ENCODE data around the gene CSMD2.
"Not testable (repeated sequence)": the region's sequence is repeated elsewhere in the genome, so short reads cannot be mapped to it uniquely, and the experiment has no call there.

The CSMD2 gene

GRCh38 chr1:34115233-34115632 is 49.8 kb downstream of the CSMD2 start:
- Histone ChIP-seq H3K9ac (ENCODE audit: low read length in 5 of 5) (no peak overlapping the region), H3K4me1 (ENCODE audit: control insufficient read depth in 5 of 5, insufficient read depth in 5 of 5, low read length in 5 of 5) (peaks cover 0 to 10% (median 3%) of the 10 kb centered on the region in 5 donors), H3K4me3 (ENCODE audit: low read depth in 1 of 5, low read length in 5 of 5) (no peak overlapping the region), H3K36me3 (ENCODE audit: control insufficient read depth in 5 of 5, insufficient read depth in 5 of 5, low read length in 5 of 5) (no peaks in the 10 kb centered on the region), H3K9me3 (ENCODE audit: control insufficient read depth in 5 of 5, low read length in 5 of 5) (peaks cover 0 to 20% (median 8%) of the 10 kb centered on the region in 5 donors), H3K27me3 (ENCODE audit: control insufficient read depth in 5 of 5, insufficient read depth in 4 of 5, low read length in 5 of 5) (no peaks in the 10 kb centered on the region), H3K27ac (ENCODE audit: low read depth, low read length) (no peak overlapping the region)

- H3K36me3 ChIP-seq (ENCODE audit: control insufficient read depth in 5 of 5, insufficient read depth in 5 of 5, low read length in 5 of 5), result no peaks in the 10 kb centered on the region
- H3K4me1 ChIP-seq (ENCODE audit: control insufficient read depth in 5 of 5, insufficient read depth in 5 of 5, low read length in 5 of 5), result peaks cover 0 to 10% (median 3%) of the 10 kb centered on the region in 5 donors
- no peaks in the 10 kb centered on the region for H3K27me3 ChIP-seq (ENCODE audit: control insufficient read depth in 5 of 5, insufficient read depth in 4 of 5, low read length in 5 of 5)
- no peak overlapping the region for H3K4me3 ChIP-seq (ENCODE audit: low read depth in 1 of 5, low read length in 5 of 5)
- no peak overlapping the region for H3K27ac ChIP-seq (ENCODE audit: low read depth, low read length)
- peaks cover 0 to 16% (median 8%) of the 10 kb centered on the region in 5 donors for H3K9me3 ChIP-seq (ENCODE audit: control insufficient read depth in 5 of 5, low read length in 5 of 5)
- no peak overlapping the region for H3K9ac ChIP-seq (ENCODE audit: low read length in 5 of 5)
Observed at GRCh38 chr1:34113887-34114286, 51.1 kb downstream of the CSMD2 start.

DNA sequence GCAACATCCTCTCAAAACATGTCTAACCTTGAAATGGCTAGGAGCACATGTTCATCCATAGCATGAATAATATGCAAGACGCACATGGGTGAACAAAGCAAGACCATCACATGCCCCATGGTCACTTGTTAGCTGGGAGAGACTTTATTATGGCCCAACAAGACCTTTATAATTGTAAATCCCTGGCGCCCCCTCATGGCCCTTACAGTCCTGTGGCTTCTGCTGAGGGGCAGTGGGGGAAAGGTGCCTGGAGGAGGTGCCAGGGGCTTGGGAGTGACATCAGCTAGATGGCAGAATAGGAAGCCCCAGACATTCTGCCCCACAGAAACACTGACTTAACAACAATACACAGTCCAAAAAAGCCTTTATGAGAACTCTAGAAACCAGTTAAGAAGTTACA is 51.7 kb downstream of the CSMD2 start:
- H3K4me1 ChIP-seq (ENCODE audit: control insufficient read depth in 5 of 5, insufficient read depth in 5 of 5, low read length in 5 of 5), result peaks cover 0 to 10% (median 3%) of the 10 kb centered on the region in 5 donors
- peaks cover 0 to 13% (median 4%) of the 10 kb centered on the region in 5 donors for H3K9me3 ChIP-seq (ENCODE audit: control insufficient read depth in 5 of 5, low read length in 5 of 5)
- H3K36me3 ChIP-seq (ENCODE audit: control insufficient read depth in 5 of 5, insufficient read depth in 5 of 5, low read length in 5 of 5), result no peaks in the 10 kb centered on the region
- H3K9ac ChIP-seq (ENCODE audit: low read length in 5 of 5), result no peak overlapping the region
- no peaks in the 10 kb centered on the region for H3K27me3 ChIP-seq (ENCODE audit: control insufficient read depth in 5 of 5, insufficient read depth in 4 of 5, low read length in 5 of 5)
- no peak overlapping the region for H3K27ac ChIP-seq (ENCODE audit: low read depth, low read length)
- no peak overlapping the region for H3K4me3 ChIP-seq (ENCODE audit: low read depth in 1 of 5, low read length in 5 of 5)

DNA sequence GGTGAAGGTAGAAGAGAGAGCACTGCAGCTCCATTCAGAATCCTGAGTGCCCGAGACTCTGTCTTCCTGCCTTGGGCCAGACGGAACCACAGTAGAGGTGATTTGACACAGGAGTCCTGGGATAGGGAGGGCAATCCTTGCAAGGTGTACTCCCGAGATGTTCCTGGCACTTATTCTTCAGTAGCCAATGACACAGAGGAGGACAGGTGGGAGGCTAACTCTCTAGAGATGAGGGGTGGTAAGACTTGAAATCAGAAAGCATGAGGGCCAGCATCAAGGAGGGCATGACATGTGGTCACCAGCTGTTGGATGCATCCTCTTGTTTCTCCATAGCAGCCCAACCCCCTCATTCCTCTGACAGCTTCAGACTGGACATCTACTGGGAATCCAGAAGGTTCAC is 56.3 kb downstream of the CSMD2 start:
- Histone ChIP-seq H3K27ac (ENCODE audit: low read depth, low read length) (no peak overlapping the region), H3K4me1 (ENCODE audit: control insufficient read depth in 5 of 5, insufficient read depth in 5 of 5, low read length in 5 of 5) (peaks cover 0 to 8% (median 2%) of the 10 kb centered on the region in 5 donors), H3K9ac (ENCODE audit: low read length in 5 of 5) (no peak overlapping the region), H3K4me3 (ENCODE audit: low read depth in 1 of 5, low read length in 5 of 5) (no peak overlapping the region), H3K9me3 (ENCODE audit: control insufficient read depth in 5 of 5, low read length in 5 of 5) (no peaks in the 10 kb centered on the region), H3K27me3 (ENCODE audit: control insufficient read depth in 5 of 5, insufficient read depth in 4 of 5, low read length in 5 of 5) (peaks cover 0 to 3% (median 0%) of the 10 kb centered on the region in 5 donors), H3K36me3 (ENCODE audit: control insufficient read depth in 5 of 5, insufficient read depth in 5 of 5, low read length in 5 of 5) (no peaks in the 10 kb centered on the region)

DNA sequence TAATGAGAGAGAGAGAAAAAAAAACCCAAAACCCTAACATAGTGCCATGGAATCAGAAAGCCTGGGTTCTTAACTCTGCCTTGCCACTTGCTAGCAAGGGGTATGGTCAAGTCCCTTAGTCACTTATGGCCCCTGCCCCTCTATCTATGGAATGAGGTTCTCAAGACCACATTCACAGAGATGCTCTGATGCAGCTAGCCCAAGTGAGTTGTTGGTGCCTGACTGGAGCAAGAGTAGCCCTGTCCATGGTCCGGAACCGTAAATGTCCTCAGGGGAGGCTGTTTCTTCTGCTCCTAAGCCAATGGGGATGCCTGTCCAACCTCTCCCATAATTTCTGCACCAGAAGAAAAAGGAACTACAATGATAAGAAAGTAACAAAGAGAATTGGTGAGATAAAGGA is 56.8 kb downstream of the CSMD2 start:
- H3K27me3 ChIP-seq (ENCODE audit: control insufficient read depth in 5 of 5, insufficient read depth in 4 of 5, low read length in 5 of 5), result peaks cover 0 to 3% (median 0%) of the 10 kb centered on the region in 5 donors

DNA sequence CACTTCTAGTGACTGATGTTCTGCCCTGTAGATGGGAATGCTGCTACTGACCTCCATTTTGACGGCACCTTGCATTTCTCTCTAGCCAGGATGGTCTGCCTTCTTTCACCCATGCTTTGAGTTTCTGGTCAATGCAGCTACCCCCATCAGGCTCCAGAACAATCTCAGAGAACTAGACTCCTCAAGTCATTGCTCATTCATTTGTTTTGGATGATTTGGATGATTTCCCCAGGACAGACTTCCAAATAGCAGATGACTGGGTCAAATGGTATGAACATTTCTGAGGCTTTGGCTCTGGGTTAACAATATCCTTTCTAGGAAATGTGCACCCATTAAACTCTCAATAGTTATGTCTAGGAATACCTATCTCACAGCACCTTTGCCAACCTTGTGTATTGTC is 63.9 kb downstream of the CSMD2 start:
- H3K9me3 ChIP-seq (ENCODE audit: control insufficient read depth in 5 of 5, low read length in 5 of 5), result no peaks in the 10 kb centered on the region
- H3K36me3 ChIP-seq (ENCODE audit: control insufficient read depth in 5 of 5, insufficient read depth in 5 of 5, low read length in 5 of 5), result no peaks in the 10 kb centered on the region
- H3K27ac ChIP-seq (ENCODE audit: low read depth, low read length), result no peak overlapping the region
- no peak overlapping the region for H3K4me3 ChIP-seq (ENCODE audit: low read depth in 1 of 5, low read length in 5 of 5)
- H3K27me3 ChIP-seq (ENCODE audit: control insufficient read depth in 5 of 5, insufficient read depth in 4 of 5, low read length in 5 of 5), result peaks cover 0 to 2% (median 0%) of the 10 kb centered on the region in 5 donors
- H3K4me1 ChIP-seq (ENCODE audit: control insufficient read depth in 5 of 5, insufficient read depth in 5 of 5, low read length in 5 of 5), result peaks cover 0 to 9% (median 4%) of the 10 kb centered on the region in 5 donors
- H3K9ac ChIP-seq (ENCODE audit: low read length in 5 of 5), result no peak overlapping the region

More for the DNA sequence above, 56.8 kb downstream of the CSMD2 start:
- H3K36me3 ChIP-seq (ENCODE audit: control insufficient read depth in 5 of 5, insufficient read depth in 5 of 5, low read length in 5 of 5), result no peaks in the 10 kb centered on the region
- no peak overlapping the region for H3K4me3 ChIP-seq (ENCODE audit: low read depth in 1 of 5, low read length in 5 of 5)
- no peaks in the 10 kb centered on the region for H3K9me3 ChIP-seq (ENCODE audit: control insufficient read depth in 5 of 5, low read length in 5 of 5)
- no peak overlapping the region for H3K27ac ChIP-seq (ENCODE audit: low read depth, low read length)
- H3K4me1 ChIP-seq (ENCODE audit: control insufficient read depth in 5 of 5, insufficient read depth in 5 of 5, low read length in 5 of 5), result peaks cover 0 to 3% (median 0%) of the 10 kb centered on the region in 5 donors
- no peak overlapping the region for H3K9ac ChIP-seq (ENCODE audit: low read length in 5 of 5)

DNA sequence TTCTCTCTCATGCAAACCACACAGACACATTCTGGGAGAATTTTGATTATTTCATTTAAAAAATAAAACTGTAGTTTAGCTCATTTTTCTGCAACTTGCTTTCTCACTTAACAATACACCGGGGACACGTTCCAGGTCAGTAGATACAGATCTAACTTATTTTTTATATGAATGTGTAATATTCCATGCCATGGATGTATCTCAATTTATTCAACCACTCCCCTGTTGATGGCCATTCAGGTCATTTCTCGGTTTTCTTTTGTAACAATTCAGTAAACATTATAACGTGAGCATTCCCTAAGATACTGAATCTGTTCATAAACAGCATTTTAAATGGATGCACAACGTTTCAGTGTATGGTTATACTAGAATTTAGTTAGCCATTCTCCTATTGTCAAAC is 64.7 kb downstream of the CSMD2 start:
- Histone ChIP-seq H3K4me1 (ENCODE audit: control insufficient read depth in 5 of 5, insufficient read depth in 5 of 5, low read length in 5 of 5) (peaks cover 0 to 9% (median 4%) of the 10 kb centered on the region in 5 donors), H3K9ac (ENCODE audit: low read length in 5 of 5) (no peak overlapping the region), H3K36me3 (ENCODE audit: control insufficient read depth in 5 of 5, insufficient read depth in 5 of 5, low read length in 5 of 5) (no peaks in the 10 kb centered on the region), H3K27ac (ENCODE audit: low read depth, low read length) (no peak overlapping the region), H3K27me3 (ENCODE audit: control insufficient read depth in 5 of 5, insufficient read depth in 4 of 5, low read length in 5 of 5) (no peaks in the 10 kb centered on the region), H3K9me3 (ENCODE audit: control insufficient read depth in 5 of 5, low read length in 5 of 5) (no peaks in the 10 kb centered on the region), H3K4me3 (ENCODE audit: low read depth in 1 of 5, low read length in 5 of 5) (no peak overlapping the region)

DNA sequence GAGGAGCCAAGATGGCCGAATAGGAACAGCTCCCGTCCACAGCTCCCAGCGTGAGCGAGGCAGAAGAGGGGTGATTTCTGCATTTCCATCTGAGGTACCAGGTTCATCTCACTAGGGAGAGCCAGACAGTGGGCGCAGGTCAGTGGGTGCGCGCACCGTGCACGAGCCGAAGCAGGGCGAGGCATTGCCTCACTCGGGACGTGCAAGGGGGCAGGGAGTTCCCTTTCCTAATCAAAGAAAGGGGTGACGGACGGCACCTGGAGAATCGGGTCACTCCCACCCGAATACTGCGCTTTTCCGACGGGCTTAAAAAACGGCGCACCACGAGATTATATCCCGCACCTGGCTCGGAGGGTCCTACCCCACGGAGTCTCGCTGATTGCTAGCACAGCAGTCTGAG is 72.6 kb downstream of the CSMD2 start:
- H3K36me3 ChIP-seq (ENCODE audit: control insufficient read depth in 5 of 5, insufficient read depth in 5 of 5, low read length in 5 of 5); H3K27me3 ChIP-seq (ENCODE audit: control insufficient read depth in 5 of 5, insufficient read depth in 4 of 5, low read length in 5 of 5); H3K27ac ChIP-seq (ENCODE audit: low read depth, low read length); H3K4me3 ChIP-seq (ENCODE audit: low read depth in 1 of 5, low read length in 5 of 5); H3K9ac ChIP-seq (ENCODE audit: low read length in 5 of 5); H3K4me1 ChIP-seq (ENCODE audit: control insufficient read depth in 5 of 5, insufficient read depth in 5 of 5, low read length in 5 of 5); H3K9me3 ChIP-seq (ENCODE audit: control insufficient read depth in 5 of 5, low read length in 5 of 5): not testable (repeated sequence)

DNA sequence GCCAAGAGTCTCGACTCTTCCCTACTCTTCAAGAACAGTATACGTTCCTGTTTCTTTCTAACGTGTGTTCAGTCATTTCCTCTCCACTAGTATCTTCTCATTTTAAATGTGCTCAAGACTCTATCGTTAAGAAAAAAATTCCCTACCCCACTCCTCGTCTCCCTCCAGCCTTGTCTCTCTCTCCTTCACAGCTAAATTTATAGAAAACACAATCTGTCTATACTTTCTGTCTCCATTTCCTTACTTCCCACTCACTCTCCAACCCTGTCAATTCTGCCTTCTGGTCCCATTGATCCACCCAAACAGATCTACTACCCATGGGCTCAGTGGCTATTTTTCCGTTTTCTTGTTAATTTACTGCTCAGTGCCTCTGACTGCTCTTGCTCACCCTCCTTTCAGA is 75.3 kb downstream of the CSMD2 start:
- Histone ChIP-seq H3K9ac (ENCODE audit: low read length in 5 of 5) (no peak overlapping the region), H3K4me3 (ENCODE audit: low read depth in 1 of 5, low read length in 5 of 5) (no peak overlapping the region), H3K27ac (ENCODE audit: low read depth, low read length) (no peak overlapping the region), H3K27me3 (ENCODE audit: control insufficient read depth in 5 of 5, insufficient read depth in 4 of 5, low read length in 5 of 5) (no peaks in the 10 kb centered on the region), H3K36me3 (ENCODE audit: control insufficient read depth in 5 of 5, insufficient read depth in 5 of 5, low read length in 5 of 5) (no peaks in the 10 kb centered on the region), H3K9me3 (ENCODE audit: control insufficient read depth in 5 of 5, low read length in 5 of 5) (no peaks in the 10 kb centered on the region), H3K4me1 (ENCODE audit: control insufficient read depth in 5 of 5, insufficient read depth in 5 of 5, low read length in 5 of 5) (no peaks in the 10 kb centered on the region)

- H3K36me3 ChIP-seq (ENCODE audit: control insufficient read depth in 5 of 5, insufficient read depth in 5 of 5, low read length in 5 of 5), result no peaks in the 10 kb centered on the region
- no peak overlapping the region for H3K4me3 ChIP-seq (ENCODE audit: low read depth in 1 of 5, low read length in 5 of 5)
- no peaks in the 10 kb centered on the region for H3K27me3 ChIP-seq (ENCODE audit: control insufficient read depth in 5 of 5, insufficient read depth in 4 of 5, low read length in 5 of 5)
- H3K27ac ChIP-seq (ENCODE audit: low read depth, low read length), result no peak overlapping the region
- peaks cover 0 to 2% (median 0%) of the 10 kb centered on the region in 5 donors for H3K9me3 ChIP-seq (ENCODE audit: control insufficient read depth in 5 of 5, low read length in 5 of 5)
- no peaks in the 10 kb centered on the region for H3K4me1 ChIP-seq (ENCODE audit: control insufficient read depth in 5 of 5, insufficient read depth in 5 of 5, low read length in 5 of 5)
- H3K9ac ChIP-seq (ENCODE audit: low read length in 5 of 5), result no peak overlapping the region
Observed at GRCh38 chr1:34087986-34088385, 77.0 kb downstream of the CSMD2 start.

DNA sequence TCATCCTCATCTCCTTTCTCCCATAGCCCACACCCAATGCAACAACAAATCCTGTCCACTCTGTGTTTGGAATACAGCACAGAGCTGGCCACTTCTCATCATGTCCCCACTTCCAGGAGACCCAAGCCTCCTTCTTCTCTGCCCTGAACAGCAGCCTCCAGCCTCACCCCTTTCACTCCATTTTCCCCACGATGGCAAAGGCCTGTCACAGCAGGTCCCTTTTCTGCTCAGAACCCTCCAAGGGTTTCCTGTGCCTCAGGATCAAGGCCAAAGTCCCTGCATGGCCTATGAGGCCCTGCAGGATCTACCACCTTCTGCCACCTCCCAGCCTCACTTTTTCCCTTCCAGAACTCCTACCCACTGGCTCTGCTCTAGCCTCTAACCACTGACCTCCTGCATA is 78.5 kb downstream of the CSMD2 start:
- Histone ChIP-seq H3K36me3 (ENCODE audit: control insufficient read depth in 5 of 5, insufficient read depth in 5 of 5, low read length in 5 of 5) (no peaks in the 10 kb centered on the region), H3K9me3 (ENCODE audit: control insufficient read depth in 5 of 5, low read length in 5 of 5) (peaks cover 0 to 4% (median 0%) of the 10 kb centered on the region in 5 donors), H3K9ac (ENCODE audit: low read length in 5 of 5) (no peak overlapping the region), H3K27ac (ENCODE audit: low read depth, low read length) (no peak overlapping the region), H3K4me3 (ENCODE audit: low read depth in 1 of 5, low read length in 5 of 5) (no peak overlapping the region), H3K4me1 (ENCODE audit: control insufficient read depth in 5 of 5, insufficient read depth in 5 of 5, low read length in 5 of 5) (no peaks in the 10 kb centered on the region), H3K27me3 (ENCODE audit: control insufficient read depth in 5 of 5, insufficient read depth in 4 of 5, low read length in 5 of 5) (no peaks in the 10 kb centered on the region)

Data from subcutaneous abdominal adipose tissue (tissue), 5 donors.